ENCODE results near the gene OR2Z1. TPM values are rescaled to one million over a fixed set of nuclear protein-coding genes. Genes with fewer than 3 reads are reported as not detected.

OR2Z1 gene
- total RNA-seq, 1 experiment from 2014 or later = not detected

DNA sequence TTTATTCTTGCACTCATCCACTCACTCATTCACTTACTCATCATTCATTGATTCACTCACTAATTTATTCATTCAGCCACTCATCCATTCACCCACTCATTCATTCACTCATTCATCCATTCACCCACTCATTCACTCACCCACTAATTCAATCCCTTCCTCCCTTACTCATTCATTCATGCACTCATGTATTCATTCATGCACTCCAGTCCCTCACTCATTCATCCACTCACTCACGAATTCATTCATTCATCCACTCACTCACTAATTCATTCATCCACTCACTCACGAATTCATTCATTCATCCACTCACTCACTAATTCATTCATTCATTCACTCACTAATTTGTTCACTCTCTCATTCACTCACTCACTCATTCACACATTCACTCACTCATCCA, 39.0 kb upstream of the OR2Z1 start:
- H3K4me1 Mint-ChIP-seq (ENCODE audit: low read depth, unreplicated experiment) = no peaks in the 10 kb centered on the region
- no TSS peak for BruUV-seq (replicated peaks)
- H3K4me3 ChIP-seq (ENCODE audit: low read depth, low read length) = no peak overlapping the region
- peaks cover 31% of the 10 kb centered on the region for H3K9me3 Mint-ChIP-seq (ENCODE audit: unreplicated experiment)
- no peaks in the 10 kb centered on the region for H3K27me3 ChIP-seq (replicated peaks; ENCODE audit: control insufficient read depth, insufficient read depth, low read length)
- H3K9me3 ChIP-seq = no peaks in the 10 kb centered on the region
- no peak for DNase-seq
- no peaks in the 10 kb centered on the region for H3K36me3 Mint-ChIP-seq (ENCODE audit: insufficient read depth, unreplicated experiment)
- CTCF ChIA-PET = no interaction called here
- H3K4me3 Mint-ChIP-seq (ENCODE audit: unreplicated experiment) = no peak overlapping the region
- H3K27me3 Mint-ChIP-seq (ENCODE audit: insufficient read depth, unreplicated experiment) = peaks cover 12% of the 10 kb centered on the region
- H3K27ac Mint-ChIP-seq (ENCODE audit: unreplicated experiment) = no peak overlapping the region
- TF ChIP-seq, protein P1, sequence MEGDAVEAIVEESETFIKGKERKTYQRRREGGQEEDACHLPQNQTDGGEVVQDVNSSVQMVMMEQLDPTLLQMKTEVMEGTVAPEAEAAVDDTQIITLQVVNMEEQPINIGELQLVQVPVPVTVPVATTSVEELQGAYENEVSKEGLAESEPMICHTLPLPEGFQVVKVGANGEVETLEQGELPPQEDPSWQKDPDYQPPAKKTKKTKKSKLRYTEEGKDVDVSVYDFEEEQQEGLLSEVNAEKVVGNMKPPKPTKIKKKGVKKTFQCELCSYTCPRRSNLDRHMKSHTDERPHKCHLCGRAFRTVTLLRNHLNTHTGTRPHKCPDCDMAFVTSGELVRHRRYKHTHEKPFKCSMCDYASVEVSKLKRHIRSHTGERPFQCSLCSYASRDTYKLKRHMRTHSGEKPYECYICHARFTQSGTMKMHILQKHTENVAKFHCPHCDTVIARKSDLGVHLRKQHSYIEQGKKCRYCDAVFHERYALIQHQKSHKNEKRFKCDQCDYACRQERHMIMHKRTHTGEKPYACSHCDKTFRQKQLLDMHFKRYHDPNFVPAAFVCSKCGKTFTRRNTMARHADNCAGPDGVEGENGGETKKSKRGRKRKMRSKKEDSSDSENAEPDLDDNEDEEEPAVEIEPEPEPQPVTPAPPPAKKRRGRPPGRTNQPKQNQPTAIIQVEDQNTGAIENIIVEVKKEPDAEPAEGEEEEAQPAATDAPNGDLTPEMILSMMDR (IDR thresholded peaks at IDR 0.05; ENCODE audit: insufficient read depth in 1 of 2, low read depth in 1 of 2, low read length in 1 of 2, severe bottlenecking in 1 of 2, unreplicated experiment in 1 of 2) = no peak
- no peaks in the 10 kb centered on the region for H3K4me1 ChIP-seq
- intact Hi-C loops (cut with micrococcal nuclease; ENCODE audit: unreplicated experiment) = no loop called here
- no peaks in the 10 kb centered on the region for H3K36me3 ChIP-seq (ENCODE audit: control insufficient read depth, insufficient read depth, low read length)
- POLR2A ChIA-PET = no interaction called here

DNA sequence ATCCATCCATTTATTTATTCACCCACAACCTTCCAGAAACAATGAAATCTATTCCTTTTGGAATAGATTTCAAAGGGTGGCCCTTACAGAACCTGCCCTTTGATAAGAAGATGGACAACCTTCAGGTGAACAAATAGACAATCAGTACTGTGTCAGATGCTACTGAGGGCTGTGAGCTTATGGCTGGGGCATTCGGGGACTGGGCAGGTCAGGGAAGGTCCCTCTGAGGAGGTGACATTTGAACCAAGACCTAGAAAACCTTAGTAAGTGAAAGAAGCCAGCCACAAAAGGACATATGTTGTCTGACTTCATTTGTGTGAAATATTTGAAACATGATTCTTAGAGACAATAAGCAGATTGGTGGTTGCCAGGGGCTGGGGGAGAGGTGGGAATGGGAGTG, 38.5 kb upstream of the OR2Z1 start:
- no peaks in the 10 kb centered on the region for H3K9me3 ChIP-seq
- no peaks in the 10 kb centered on the region for H3K36me3 Mint-ChIP-seq (ENCODE audit: insufficient read depth, unreplicated experiment)
- no peaks in the 10 kb centered on the region for H3K36me3 ChIP-seq (ENCODE audit: control insufficient read depth, insufficient read depth, low read length)
- TF ChIP-seq, protein P1 (IDR thresholded peaks at IDR 0.05; ENCODE audit: insufficient read depth in 1 of 2, low read depth in 1 of 2, low read length in 1 of 2, severe bottlenecking in 1 of 2, unreplicated experiment in 1 of 2) = no peak
- DNase-seq = no peak
- H3K27ac Mint-ChIP-seq (ENCODE audit: unreplicated experiment) = no peak overlapping the region
- no peaks in the 10 kb centered on the region for H3K27me3 ChIP-seq (replicated peaks; ENCODE audit: control insufficient read depth, insufficient read depth, low read length)
- no peaks in the 10 kb centered on the region for H3K4me1 Mint-ChIP-seq (ENCODE audit: low read depth, unreplicated experiment)
- ChIA-PET POLR2A (no interaction called here), CTCF (no interaction called here)
- no peak overlapping the region for H3K4me3 Mint-ChIP-seq (ENCODE audit: unreplicated experiment)
- H3K4me1 ChIP-seq = no peaks in the 10 kb centered on the region
- peaks cover 10% of the 10 kb centered on the region for H3K27me3 Mint-ChIP-seq (ENCODE audit: insufficient read depth, unreplicated experiment)
- H3K4me3 ChIP-seq (ENCODE audit: low read depth, low read length) = no peak overlapping the region
- peaks cover 26% of the 10 kb centered on the region for H3K9me3 Mint-ChIP-seq (ENCODE audit: unreplicated experiment)
- intact Hi-C loops (cut with micrococcal nuclease; ENCODE audit: unreplicated experiment) = no loop called here
- no TSS peak for BruUV-seq (replicated peaks)

DNA sequence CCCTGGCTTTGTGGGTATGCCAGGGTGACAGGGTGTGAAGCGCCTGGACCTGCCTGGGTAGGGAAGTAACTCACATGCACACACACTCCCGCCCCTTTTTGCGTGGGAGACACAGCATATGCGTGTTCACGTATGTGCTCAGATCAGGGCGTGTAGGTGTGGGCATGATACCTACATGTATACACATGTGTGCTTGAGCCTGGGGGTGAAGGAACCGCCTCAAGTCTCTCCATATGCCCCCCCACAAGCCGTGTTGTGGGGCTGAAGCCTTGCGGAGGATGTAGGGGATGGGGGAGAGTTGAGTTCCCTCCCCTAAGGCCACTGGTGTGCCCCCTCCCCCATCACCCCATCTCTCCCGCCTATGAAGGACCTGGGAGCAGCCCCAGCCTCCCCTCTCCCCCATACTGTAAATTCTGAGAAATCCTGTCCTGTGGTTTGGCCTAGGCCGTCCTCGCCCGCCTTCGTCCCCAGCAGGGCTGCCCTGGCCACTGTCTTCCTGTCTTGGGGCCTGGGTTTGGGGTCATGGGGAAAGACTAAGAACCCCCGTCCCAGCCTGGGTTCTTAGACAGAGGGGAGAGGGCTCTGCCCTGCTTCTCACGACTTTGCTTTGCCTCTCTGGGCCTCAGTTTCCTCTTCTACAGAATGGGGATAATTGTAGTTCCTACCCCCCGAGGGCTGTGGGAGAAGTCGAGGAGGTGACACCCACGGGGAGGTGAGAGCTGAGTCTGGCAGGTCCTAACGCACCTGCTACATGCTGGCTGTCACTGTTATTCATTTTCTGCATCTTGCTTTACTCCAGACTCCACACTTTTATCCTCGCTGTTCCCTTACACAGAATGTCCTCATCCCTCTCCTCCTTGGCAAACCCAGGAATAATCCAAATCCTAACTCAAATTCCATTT, 37.2 kb upstream of the OR2Z1 start:
- DNase-seq = no peak
- Mint-ChIP-seq H3K4me1 (ENCODE audit: low read depth, unreplicated experiment) (no peaks in the 10 kb centered on the region), H3K27ac (ENCODE audit: unreplicated experiment) (no peak overlapping the region), H3K27me3 (ENCODE audit: insufficient read depth, unreplicated experiment) (peaks cover 3% of the 10 kb centered on the region), H3K4me3 (ENCODE audit: unreplicated experiment) (no peak overlapping the region), H3K9me3 (ENCODE audit: unreplicated experiment) (peaks cover 16% of the 10 kb centered on the region), H3K36me3 (ENCODE audit: insufficient read depth, unreplicated experiment) (no peaks in the 10 kb centered on the region)
- TF ChIP-seq, protein P1 (IDR thresholded peaks at IDR 0.05; ENCODE audit: insufficient read depth in 1 of 2, low read depth in 1 of 2, low read length in 1 of 2, severe bottlenecking in 1 of 2, unreplicated experiment in 1 of 2) = no peak
- ChIA-PET POLR2A (no interaction called here), CTCF (no interaction called here)
- H3K4me1 ChIP-seq = no peaks in the 10 kb centered on the region
- H3K36me3 ChIP-seq (ENCODE audit: control insufficient read depth, insufficient read depth, low read length) = no peaks in the 10 kb centered on the region
- intact Hi-C loops (cut with micrococcal nuclease; ENCODE audit: unreplicated experiment) = no loop called here
- no TSS peak for BruUV-seq (replicated peaks)
- no peaks in the 10 kb centered on the region for H3K9me3 ChIP-seq
- H3K4me3 ChIP-seq (ENCODE audit: low read depth, low read length) = no peak overlapping the region
- H3K27me3 ChIP-seq (replicated peaks; ENCODE audit: control insufficient read depth, insufficient read depth, low read length) = no peaks in the 10 kb centered on the region
